GM12878 (cell line): ENCODE results near the gene DUOX2. TPM values are rescaled to one million over a fixed set of nuclear protein-coding genes. Genes with fewer than 3 reads are reported as not detected.

Experiments
- ATAC-seq: fragments of 200-7000 bp; cut with Tn5 transposase; 3 replicates; pipeline ENCODE4 v1.9.1; 2020; ENCODE audit warnings: mild to moderate bottlenecking, moderate library complexity
- BruUV-seq: library from RNA; stranded (reverse); fragments of 400-500 nt; replicated peaks from 2 replicates; lab custom pipeline; 2021; lab: Mats Ljungman, UMichigan
- CTCF ChIA-PET: fragments of 300-600 bp; sonication (Branson Sonifier 250); formaldehyde crosslinking; extraction: SDS; loops from one replicate; lab custom pipeline; 2021; ENCODE audit warnings: inconsistent platforms; lab: Yijun Ruan, JAX
- POLR2A ChIA-PET: fragments of 350-600 bp; formaldehyde crosslinking; extraction: SDS; loops from one replicate; lab custom pipeline; 2021; ENCODE audit warnings: inconsistent platforms; lab: Charles Lee
- RAD21 ChIA-PET: fragments of 300-600 bp; sonication (Branson Sonifier 250); formaldehyde crosslinking; loops from one replicate; lab custom pipeline; 2023; ENCODE audit warnings: antibody characterized with exemption; ENCODE audit not compliant: unreplicated experiment; lab: Charles Lee
- SMC1A ChIA-PET: fragments of 300-600 bp; sonication (Branson Sonifier 250); formaldehyde crosslinking; loops from one replicate; lab custom pipeline; 2023; ENCODE audit not compliant: unreplicated experiment, uncharacterized antibody; lab: Charles Lee
- DNase-seq: peaks from one replicate; pipeline ENCODE4 v3.0.0-alpha.2; 2011; ENCODE audit warnings: low read depth, low spot score
- FAIRE-seq: peaks from 3 replicates; lab custom pipeline; 2011; peaks lifted over from hg19 to GRCh38; lab: Jason Lieb, UNC
- H2AFZ ChIP-seq: 2 replicates; pipeline ENCODE4 v1.6.0; 2011; ENCODE audit warnings: low read depth, low read length, control low read depth; ENCODE audit not compliant: control insufficient read depth
- H3K27ac ChIP-seq: 2 replicates; pipeline ENCODE4 v1.5.1; 2011; ENCODE audit warnings: control low read depth; ENCODE audit not compliant: control insufficient read depth, insufficient read depth
- H3K27me3 ChIP-seq, 2 experiments: replicated peaks in 1 of 2; 2 replicates each; pipeline versions ENCODE4 v1.6.0 to v1.6.1; 2011; ENCODE audit warnings: low read length in 1 of 2; ENCODE audit not compliant: control insufficient read depth in 2 of 2, insufficient read depth in 2 of 2
- H3K36me3 ChIP-seq, 2 experiments: 2 replicates each; pipeline ENCODE4 v1.5.1; 2011; ENCODE audit warnings: low read length in 1 of 2; ENCODE audit not compliant: control insufficient read depth in 2 of 2, insufficient read depth in 2 of 2
- H3K4me1 ChIP-seq: 2 replicates; pipeline ENCODE4 v1.6.1; 2011; ENCODE audit warnings: mild to moderate bottlenecking, low read length, moderate library complexity, mixed read lengths; ENCODE audit not compliant: control insufficient read depth, insufficient read depth
- H3K4me2 ChIP-seq: 2 replicates; pipeline ENCODE4 v1.6.0; 2011; ENCODE audit warnings: control low read depth; ENCODE audit not compliant: control insufficient read depth, insufficient read depth
- H3K4me3 ChIP-seq: fragments of 200-600 bp; sonication (generic); 2 replicates; pipeline ENCODE4 v1.5.1; 2016
- H3K79me2 ChIP-seq: 2 replicates; pipeline ENCODE4 v1.6.0; 2011; ENCODE audit warnings: low read length; ENCODE audit not compliant: control insufficient read depth, insufficient read depth
- H3K9ac ChIP-seq: 2 replicates; pipeline ENCODE4 v1.8.0; 2011; ENCODE audit warnings: low read length, control low read depth, mixed read lengths; ENCODE audit not compliant: control insufficient read depth, insufficient read depth
- H3K9me3 ChIP-seq: replicated peaks from 3 replicates; pipeline ENCODE4 v1.5.1; 2011; ENCODE audit warnings: mild to moderate bottlenecking, low read length; ENCODE audit not compliant: control insufficient read depth, insufficient read depth
- H4K20me1 ChIP-seq: 2 replicates; pipeline ENCODE4 v1.6.0; 2011; ENCODE audit not compliant: control insufficient read depth, insufficient read depth
- CBX3 ChIP-seq: fragments of 200-600 bp; sonication (generic); IDR thresholded peaks from 2 replicates; pipeline ENCODE4 v1.6.1; 2016; ENCODE audit warnings: low read depth, borderline replicate concordance
- FOXK2 ChIP-seq: fragments of 450-650 bp; IDR thresholded peaks from 2 replicates; pipeline ENCODE4 v1.6.1; 2017; ENCODE audit warnings: mild to moderate bottlenecking, moderate library complexity
- JUNB ChIP-seq: IDR thresholded peaks from 2 replicates; pipeline ENCODE4 v1.6.1; 2016; ENCODE audit warnings: antibody characterized with exemption, mild to moderate bottlenecking
- MAX ChIP-seq: IDR thresholded peaks from 2 replicates; pipeline ENCODE4 v1.6.1; 2012; ENCODE audit warnings: low read depth, low read length, improper control_type of control experiment
- NFXL1 ChIP-seq: fragments of 450-650 bp; IDR thresholded peaks from 2 replicates; pipeline ENCODE4 v1.6.1; 2017; ENCODE audit warnings: antibody characterized with exemption, mild to moderate bottlenecking, borderline replicate concordance
- RUNX3 ChIP-seq: IDR thresholded peaks from 2 replicates; pipeline ENCODE4 v1.6.1; 2012; ENCODE audit warnings: low read length, inconsistent platforms
- SRF ChIP-seq, 2 experiments: IDR thresholded peaks; 2 replicates each; pipeline ENCODE4 v1.6.1; 2011; ENCODE audit warnings: low read depth in 2 of 2, low read length in 2 of 2, mild to moderate bottlenecking in 1 of 2, moderate library complexity in 1 of 2
- USF2 ChIP-seq: IDR thresholded peaks from 2 replicates; pipeline ENCODE4 v1.6.1; 2011; ENCODE audit warnings: low read depth, low read length, improper control_type of control experiment, borderline replicate concordance
- YY1 ChIP-seq: IDR thresholded peaks from 2 replicates; pipeline ENCODE4 v1.6.1; 2011; ENCODE audit warnings: low read depth, mild to moderate bottlenecking, low read length
- ZNF207 ChIP-seq: fragments of 450-650 bp; IDR thresholded peaks from 2 replicates; pipeline ENCODE4 v1.6.1; 2014; ENCODE audit warnings: antibody characterized with exemption, mild to moderate bottlenecking, borderline replicate concordance
- ZNF687 ChIP-seq: fragments of 450-650 bp; IDR thresholded peaks from 2 replicates; pipeline ENCODE4 v1.6.1; 2017; ENCODE audit warnings: mild to moderate bottlenecking, moderate library complexity
- WGBS: methylation state at CpG from one replicate; pipeline ENCODE4 v1.1.6; 2016; ENCODE audit warnings: low lambda C conversion rate; ENCODE audit not compliant: insufficient replicate concordance, insufficient coverage; ENCODE audit errors: missing lambda C conversion rate; 5-methylcytosine and 5-hydroxymethylcytosine counted together
- in situ Hi-C: fragments of 300-500 bp; cut with MboI; formaldehyde crosslinking; loops from 9 replicates; pipeline ENCODE4 v1.14.3; 2018; ENCODE audit warnings: mixed read lengths
- intact Hi-C: fragments of 100-400 bp; cut with micrococcal nuclease; formaldehyde crosslinking; loops from one replicate; pipeline ENCODE4 v1.14.2; 2022; ENCODE audit not compliant: unreplicated experiment
- polyA plus RNA-seq, 11 experiments: library from polyadenylated mRNA; depleted of rRNA in 4 of 11; unstranded in 6 of 11; stranded (reverse) in 5 of 11; fragments of >200 nt; fragmentation: Nextera tagmentation in 4 of 11; fragmentation: Illumina TruSeq in 1 of 11; extraction: Ambion mirVana in 4 of 11; extraction: Trizol in 1 of 11; gene quantifications; 1 replicate in 1 of 11; 2 replicates in 10 of 11; pipeline versions ENCODE4 v1.2.1 to v1.2.3, GENCODE V29; 2011 to 2016; ENCODE audit warnings: inconsistent platforms in 2 of 11, missing spikeins in 2 of 11, low read depth in 1 of 11
- total RNA-seq, 4 experiments: library from RNA; depleted of rRNA in 3 of 4; stranded (reverse); fragments of >200 nt in 3 of 4; fragmentation: Illumina TruSeq in 1 of 4; extraction: Trizol in 1 of 4; gene quantifications; 2 replicates each; pipeline versions ENCODE4 v1.2.1 to v1.2.3, GENCODE V29; 2013 to 2021

DUOX2 gene
- total and polyA plus RNA-seq, 10 of the 15 experiments (the other 5 are each of a cell fraction or from before 2014, with no cell fraction given) = 0.05 TPM; not detected in 9

GRCh38 chr15:45116006-45116481 lies 2.1 kb upstream of the DUOX2 start:
- intact Hi-C loops (no loop called here), in situ Hi-C loops (loop anchor here (10.0 kb wide), 1 partner anchor 59 kb away; no protein-coding TSS in a partner anchor)
- ChIA-PET SMC1A (no interaction called here), POLR2A (no interaction called here), RAD21 (no interaction called here)
- FAIRE-seq (no peak), DNase-seq (no peak), ATAC-seq (no peak)
- Histone ChIP-seq H2AFZ (no peak overlapping the region), H3K79me2 (no peaks in the 10 kb centered on the region), H4K20me1 (no peaks in the 10 kb centered on the region), H3K27me3 (peaks cover 24 to 39% of the 10 kb centered on the region in 2 experiments), H3K36me3 (no peaks in the 10 kb centered on the region), H3K27ac (no peak overlapping the region), H3K4me1 (no peaks in the 10 kb centered on the region; the same call in 1 of the 2 replicates), H3K4me2 (no peak overlapping the region), H3K4me3 (no peak overlapping the region)
- TF ChIP-seq YY1 (no peak), ZNF687 (no peak), USF2 (no peak), SRF (IDR thresholded peaks at IDR 0.05; ENCODE audit: low read depth in 2 of 2, low read length in 2 of 2) (no peak), MAX (no peak), ZNF207 (no peak), RUNX3 (no peak), JUNB (no peak), FOXK2 (no peak), CBX3 (no peak), NFXL1 (no peak)
- TF ChIP-seq, all 136 proteins: peak for 0
- CTCF ChIA-PET = interaction anchor here (1.1 kb wide), 1 partner anchor 48 kb away, joined by 3 read pairs; no protein-coding TSS in a partner anchor
- WGBS = 40% methylated on average over 19 of the region's 19 CpGs
- BruUV-seq = no TSS peak
- Histone ChIP-seq H3K9me3 (no peaks in the 10 kb centered on the region), H3K9ac (no peak overlapping the region)
